Neural progenitor cell (in vitro differentiated cells): ENCODE measurements around the gene C1GALT1. TPM values are rescaled to one million over a fixed set of nuclear protein-coding genes. Genes with fewer than 3 reads are reported as not detected.

ENCODE experiments used
- DNase-seq: peaks from one replicate; pipeline ENCODE4 v3.0.0-alpha.2; 2016; ENCODE audit warnings: low spot score
- H2AFZ ChIP-seq: fragments of 200-600 bp; sonication (generic); replicated peaks from 2 replicates; pipeline ENCODE4 v1.6.1; 2016; ENCODE audit warnings: antibody characterized with exemption
- H3F3A ChIP-seq: fragments of 200-600 bp; sonication (generic); 2 replicates; pipeline ENCODE4 v1.6.1; 2016; ENCODE audit warnings: antibody characterized with exemption, low read depth
- H3K27ac ChIP-seq: fragments of 200-600 bp; sonication (generic); 2 replicates; pipeline ENCODE4 v1.5.1; 2016; ENCODE audit warnings: mild to moderate bottlenecking
- H3K27me3 ChIP-seq: fragments of 200-600 bp; sonication (generic); 2 replicates; pipeline ENCODE4 v1.6.1; 2016; ENCODE audit warnings: mild to moderate bottlenecking, moderate library complexity
- H3K36me3 ChIP-seq: fragments of 200-600 bp; sonication (generic); 2 replicates; pipeline ENCODE4 v1.5.1; 2016
- H3K4me1 ChIP-seq: fragments of 200-600 bp; sonication (generic); 2 replicates; pipeline ENCODE4 v1.6.1; 2016; ENCODE audit warnings: mixed run types
- H3K4me2 ChIP-seq: fragments of 200-600 bp; sonication (generic); 2 replicates; pipeline ENCODE4 v1.6.1; 2016
- H3K4me3 ChIP-seq: fragments of 200-600 bp; sonication (generic); 2 replicates; pipeline ENCODE4 v1.5.1; 2016
- H3K79me2 ChIP-seq: fragments of 200-600 bp; sonication (generic); 2 replicates; pipeline ENCODE4 v1.6.1; 2016; ENCODE audit warnings: low read depth
- H3K9ac ChIP-seq: fragments of 200-600 bp; sonication (generic); 2 replicates; pipeline ENCODE4 v1.6.1; 2016
- H3K9me3 ChIP-seq: fragments of 200-600 bp; sonication (generic); 2 replicates; pipeline ENCODE4 v1.5.1; 2016; ENCODE audit warnings: low read depth
- H4K20me1 ChIP-seq: fragments of 200-600 bp; sonication (generic); 2 replicates; pipeline ENCODE4 v1.6.1; 2016; ENCODE audit warnings: low read depth
- H3K27ac Mint-ChIP-seq: 3 replicates; pipeline ENCODE4 v1.8.0; 2021; ENCODE audit warnings: mixed read lengths
- H3K27me3 Mint-ChIP-seq: 2 replicates; pipeline ENCODE4 v1.8.0; 2022; ENCODE audit warnings: low read depth, mild to moderate bottlenecking, inconsistent platforms, moderate library complexity, mixed read lengths; ENCODE audit not compliant: insufficient read depth
- H3K36me3 Mint-ChIP-seq: 3 replicates; pipeline ENCODE4 v1.8.0; 2021; ENCODE audit warnings: mixed read lengths
- H3K4me1 Mint-ChIP-seq: 3 replicates; pipeline ENCODE4 v1.8.0; 2021; ENCODE audit warnings: mixed read lengths
- H3K4me3 Mint-ChIP-seq: 3 replicates; pipeline ENCODE4 v1.8.0; 2021; ENCODE audit warnings: mild to moderate bottlenecking, moderate library complexity, mixed read lengths
- H3K9me3 Mint-ChIP-seq: 3 replicates; pipeline ENCODE4 v1.8.0; 2020; ENCODE audit warnings: mixed read lengths
- CTCF ChIP-seq: fragments of 200-600 bp; sonication (generic); IDR thresholded peaks from 2 replicates; pipeline ENCODE4 v1.5.1; 2017; ENCODE audit warnings: antibody characterized with exemption, mild to moderate bottlenecking
- EZH2 ChIP-seq: fragments of 200-600 bp; sonication (generic); IDR thresholded peaks from 2 replicates; pipeline ENCODE4 v1.6.1; 2017; ENCODE audit warnings: antibody characterized with exemption, mild to moderate bottlenecking, moderate library complexity
- EZH2phosphoT487 ChIP-seq: fragments of 200-600 bp; sonication (generic); IDR thresholded peaks from 2 replicates; pipeline ENCODE4 v1.6.1; 2017; ENCODE audit warnings: antibody characterized with exemption
- total RNA-seq: library from RNA; depleted of rRNA; stranded (reverse); fragments of >200 nt; gene quantifications from 2 replicates; pipeline ENCODE4 v1.2.3, GENCODE V29; 2015; ENCODE audit warnings: low replicate concordance

The C1GALT1 gene
- total RNA-seq, 1 donor from 2014 or later: 59.2 TPM

GRCh38 chr7:7249814-7250213, 67.5 kb downstream of the C1GALT1 start:
- H3K36me3 Mint-ChIP-seq: peaks cover 5% of the 10 kb centered on the region
- no peaks in the 10 kb centered on the region for H3K9me3 ChIP-seq
- no peak for DNase-seq
- no peak overlapping the region for H3K9ac ChIP-seq
- no peaks in the 10 kb centered on the region for H4K20me1 ChIP-seq
- no peak overlapping the region for H3K4me2 ChIP-seq
- TF ChIP-seq EZH2 (no peak), CTCF (no peak), EZH2phosphoT487 (no peak)
- no peak overlapping the region for H2AFZ ChIP-seq
- H3K9me3 Mint-ChIP-seq: no peaks in the 10 kb centered on the region
- no peak overlapping the region for H3K27ac Mint-ChIP-seq
- H3K4me1 Mint-ChIP-seq: peaks cover 4% of the 10 kb centered on the region
- no peak overlapping the region for H3K4me3 Mint-ChIP-seq
- no peaks in the 10 kb centered on the region for H3K36me3 ChIP-seq
- H3K27me3 ChIP-seq: no peaks in the 10 kb centered on the region
- H3K4me1 ChIP-seq: peaks cover 5% of the 10 kb centered on the region
- no peaks in the 10 kb centered on the region for H3F3A ChIP-seq
- H3K79me2 ChIP-seq: no peaks in the 10 kb centered on the region
- H3K27ac ChIP-seq: no peak overlapping the region
- no peaks in the 10 kb centered on the region for H3K27me3 Mint-ChIP-seq
- no peak overlapping the region for H3K4me3 ChIP-seq

DNA sequence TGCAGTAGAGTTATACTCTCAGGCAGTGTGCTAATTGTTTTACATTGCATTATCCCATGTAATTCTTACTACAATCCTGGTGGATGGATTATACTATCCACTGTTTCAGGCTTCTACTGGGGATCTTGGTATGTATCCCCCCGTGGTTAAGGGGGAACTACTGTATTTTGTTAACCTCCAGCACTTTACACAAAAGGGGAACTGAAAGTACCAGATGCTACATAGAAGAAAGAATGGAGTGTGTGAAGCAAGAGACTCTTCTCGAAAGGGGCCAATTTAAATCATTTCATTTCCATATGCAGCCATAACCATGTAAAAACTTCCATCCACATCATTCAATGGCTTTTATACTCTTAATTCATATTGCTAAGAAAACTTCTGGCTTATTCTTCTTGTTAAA, 69.4 kb downstream of the C1GALT1 start:
- Mint-ChIP-seq H3K27ac (no peak overlapping the region), H3K4me3 (no peak overlapping the region), H3K27me3 (no peaks in the 10 kb centered on the region), H3K9me3 (no peaks in the 10 kb centered on the region), H3K36me3 (peaks cover 3% of the 10 kb centered on the region), H3K4me1 (peaks cover 4% of the 10 kb centered on the region)
- no peaks in the 10 kb centered on the region for H3K79me2 ChIP-seq
- H4K20me1 ChIP-seq: no peaks in the 10 kb centered on the region
- H3K4me2 ChIP-seq: no peak overlapping the region
- DNase-seq: no peak
- no peaks in the 10 kb centered on the region for H3K9me3 ChIP-seq
- peaks cover 5% of the 10 kb centered on the region for H3K4me1 ChIP-seq
- H3K27me3 ChIP-seq: no peaks in the 10 kb centered on the region
- H2AFZ ChIP-seq: no peak overlapping the region
- no peaks in the 10 kb centered on the region for H3F3A ChIP-seq
- H3K36me3 ChIP-seq: no peaks in the 10 kb centered on the region
- H3K27ac ChIP-seq: no peak overlapping the region
- H3K9ac ChIP-seq: no peak overlapping the region
- TF ChIP-seq CTCF (no peak), EZH2 (no peak), EZH2phosphoT487 (no peak)
- H3K4me3 ChIP-seq: no peak overlapping the region

DNA sequence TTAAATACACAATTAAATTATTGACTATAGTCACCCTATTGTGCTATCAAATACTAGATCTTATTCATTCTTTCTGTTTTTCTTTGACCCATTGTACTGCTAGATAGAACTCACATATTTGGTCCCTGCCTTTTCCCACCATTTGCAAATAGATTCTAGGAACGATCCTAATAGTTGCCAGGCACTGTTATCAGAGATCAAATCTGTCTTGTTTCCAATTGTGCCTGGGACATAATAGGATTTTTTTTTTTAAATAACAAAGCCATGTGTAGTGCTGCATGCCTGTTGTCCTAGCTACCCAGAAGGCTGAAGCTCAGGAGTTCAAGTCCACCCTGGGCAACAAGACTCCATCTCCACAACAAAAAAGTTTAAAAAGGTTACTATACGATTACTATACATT, 72.0 kb downstream of the C1GALT1 start:
- Histone ChIP-seq H2AFZ (no peak overlapping the region), H3K4me2 (no peak overlapping the region), H4K20me1 (no peaks in the 10 kb centered on the region), H3K27me3 (no peaks in the 10 kb centered on the region), H3K9me3 (no peaks in the 10 kb centered on the region), H3K79me2 (no peaks in the 10 kb centered on the region), H3K9ac (no peak overlapping the region), H3K27ac (no peak overlapping the region), H3K36me3 (no peaks in the 10 kb centered on the region), H3K4me3 (no peak overlapping the region), H3F3A (no peaks in the 10 kb centered on the region), H3K4me1 (peaks cover 5% of the 10 kb centered on the region)
- peaks cover 3% of the 10 kb centered on the region for H3K36me3 Mint-ChIP-seq
- H3K4me3 Mint-ChIP-seq: no peak overlapping the region
- H3K27me3 Mint-ChIP-seq: no peaks in the 10 kb centered on the region
- no peaks in the 10 kb centered on the region for H3K9me3 Mint-ChIP-seq
- no peak for DNase-seq
- TF ChIP-seq EZH2 (no peak), CTCF (no peak), EZH2phosphoT487 (no peak)
- H3K27ac Mint-ChIP-seq: no peak overlapping the region
- peaks cover 4% of the 10 kb centered on the region for H3K4me1 Mint-ChIP-seq

- H2AFZ ChIP-seq: no peak overlapping the region
- no peak overlapping the region for H3K4me2 ChIP-seq
- peaks cover 5% of the 10 kb centered on the region for H3K4me1 ChIP-seq
- no peaks in the 10 kb centered on the region for H3K9me3 ChIP-seq
- H3K27ac Mint-ChIP-seq: no peak overlapping the region
- no peak overlapping the region for H3K4me3 ChIP-seq
- no peaks in the 10 kb centered on the region for H3K9me3 Mint-ChIP-seq
- H3F3A ChIP-seq: no peaks in the 10 kb centered on the region
- no peaks in the 10 kb centered on the region for H3K36me3 ChIP-seq
- no peak overlapping the region for H3K4me3 Mint-ChIP-seq
- no peak for DNase-seq
- H3K27me3 Mint-ChIP-seq: no peaks in the 10 kb centered on the region
- no peak for TF ChIP-seq EZH2
- no peak for TF ChIP-seq EZH2phosphoT487
- no peak for TF ChIP-seq CTCF
- no peak overlapping the region for H3K9ac ChIP-seq
- H3K4me1 Mint-ChIP-seq: peaks cover 4% of the 10 kb centered on the region
- peaks cover 6% of the 10 kb centered on the region for H3K36me3 Mint-ChIP-seq
- H3K27ac ChIP-seq: no peak overlapping the region
- H3K27me3 ChIP-seq: no peaks in the 10 kb centered on the region
- no peaks in the 10 kb centered on the region for H4K20me1 ChIP-seq
- no peaks in the 10 kb centered on the region for H3K79me2 ChIP-seq
These were observed 72.6 kb downstream of the C1GALT1 start for GRCh38 chr7:7254908-7255307.
